ENCODE measurements around the gene TMEM179.

The TMEM179 gene

GRCh38 chr14:104568620-104569019 is 36.0 kb downstream of the TMEM179 start:
- DNase-seq (ENCODE audit: low read depth) = no peak

DNA sequence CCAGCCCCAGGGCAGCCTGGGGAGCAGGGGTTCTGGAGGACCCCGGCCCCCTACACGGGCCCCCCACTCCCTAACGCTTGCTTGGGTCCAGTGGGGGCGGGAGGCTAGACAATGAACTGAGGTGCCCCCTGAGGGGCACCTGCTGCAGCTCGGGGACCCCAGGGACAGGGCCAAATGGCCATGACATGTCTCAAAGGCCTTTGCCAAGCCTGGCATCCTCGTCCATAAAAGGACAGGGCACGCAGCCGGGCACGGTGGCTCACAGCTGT is 36.7 kb downstream of the TMEM179 start:
- DNase-seq (ENCODE audit: low read depth) = no peak

DNA sequence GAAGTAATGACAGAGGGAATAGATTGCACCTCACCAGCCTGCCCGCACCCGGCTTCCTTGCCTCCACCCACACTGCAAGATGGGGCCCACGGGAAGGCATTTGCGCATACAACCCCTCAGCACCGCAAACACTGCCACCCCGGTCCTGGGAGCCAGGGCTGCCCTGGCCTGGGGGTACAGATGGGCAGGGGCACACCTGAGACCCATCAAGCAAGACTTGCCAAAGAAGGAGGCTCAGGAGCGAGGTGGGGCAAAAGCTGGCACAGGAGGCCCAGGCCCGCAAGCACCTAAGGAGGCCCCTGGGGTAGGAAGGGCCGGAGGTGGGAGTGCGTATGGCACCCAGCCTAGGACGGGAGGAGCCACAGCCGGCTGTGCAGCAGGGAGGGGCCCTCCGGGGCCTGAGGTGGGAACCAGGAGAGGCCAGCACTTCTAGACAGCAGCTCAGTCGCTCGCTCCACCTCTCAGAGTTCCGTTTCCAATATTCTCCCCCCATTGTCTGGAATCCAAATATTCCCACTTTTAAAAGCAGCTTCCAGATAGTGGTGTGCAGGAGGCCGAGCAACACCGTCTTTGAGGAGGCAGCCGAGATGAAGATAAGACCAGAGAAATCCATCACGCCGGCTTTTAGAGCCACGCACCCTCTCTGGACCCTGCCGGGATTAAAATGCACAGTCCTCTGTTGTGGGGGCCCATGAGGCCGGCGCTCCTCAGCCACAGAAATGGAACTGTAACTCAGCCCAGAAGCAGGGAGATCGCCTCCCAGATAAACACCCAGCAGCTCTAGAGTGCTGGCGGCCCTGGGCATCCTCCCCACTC is 37.2 kb downstream of the TMEM179 start:
- no peak for DNase-seq (ENCODE audit: low read depth)

GRCh38 chr14:104564744-104565679 is 39.6 kb downstream of the TMEM179 start:
- no peak for DNase-seq (ENCODE audit: low read depth)

- DNase-seq (ENCODE audit: low read depth) = peak; percentile 59
These were observed 40.6 kb downstream of the TMEM179 start for GRCh38 chr14:104563742-104564615.

GRCh38 chr14:104563191-104563741 is 41.3 kb downstream of the TMEM179 start:
- no peak for DNase-seq (ENCODE audit: low read depth)

- DNase-seq (ENCODE audit: low read depth) = no peak
These were observed 42.0 kb downstream of the TMEM179 start for GRCh38 chr14:104562606-104563005.

GRCh38 chr14:104561632-104562495 is 42.7 kb downstream of the TMEM179 start:
- no peak for DNase-seq (ENCODE audit: low read depth)

DNA sequence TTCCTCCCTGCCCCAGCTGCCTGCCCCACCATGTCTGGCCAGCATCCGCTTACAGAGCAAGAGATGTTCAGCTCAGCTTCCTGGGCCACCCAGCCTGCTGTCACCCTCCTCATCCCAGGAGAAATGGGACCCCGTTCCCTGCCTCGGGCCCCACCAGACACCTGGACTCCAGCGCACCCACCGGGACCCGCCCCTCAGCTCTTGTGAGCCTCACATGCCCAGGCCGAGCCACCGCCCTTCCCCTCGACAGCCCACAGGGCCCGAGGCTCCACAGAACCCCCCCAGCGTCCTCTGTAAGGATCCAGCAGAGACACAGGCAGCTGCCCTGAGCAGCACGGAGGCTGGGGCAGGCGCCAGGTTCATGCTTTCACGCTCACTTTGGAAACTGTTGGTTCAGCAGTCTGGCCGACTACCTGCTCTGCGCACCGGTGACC is 43.4 kb downstream of the TMEM179 start:
- no peak for DNase-seq (ENCODE audit: low read depth)

DNA sequence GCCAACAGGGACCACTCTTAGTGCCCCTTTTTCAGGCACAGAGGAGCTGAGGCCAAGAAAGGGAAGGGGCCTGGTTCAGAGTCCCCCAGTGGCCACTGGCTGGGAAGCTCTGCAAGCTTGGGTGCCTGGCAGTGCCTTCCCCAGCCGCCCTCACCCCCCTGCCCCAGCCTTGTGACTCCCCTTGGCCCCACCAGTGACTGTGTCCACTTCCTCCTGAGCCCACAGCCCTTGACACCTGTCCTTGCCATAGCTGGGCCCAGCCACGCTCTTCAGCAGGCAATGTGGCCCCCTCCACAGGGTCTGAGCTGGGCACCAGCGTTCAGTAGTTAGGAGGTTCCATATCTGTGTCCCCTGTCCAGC is 44.0 kb downstream of the TMEM179 start:
- DNase-seq (ENCODE audit: low read depth) = no peak

DNA sequence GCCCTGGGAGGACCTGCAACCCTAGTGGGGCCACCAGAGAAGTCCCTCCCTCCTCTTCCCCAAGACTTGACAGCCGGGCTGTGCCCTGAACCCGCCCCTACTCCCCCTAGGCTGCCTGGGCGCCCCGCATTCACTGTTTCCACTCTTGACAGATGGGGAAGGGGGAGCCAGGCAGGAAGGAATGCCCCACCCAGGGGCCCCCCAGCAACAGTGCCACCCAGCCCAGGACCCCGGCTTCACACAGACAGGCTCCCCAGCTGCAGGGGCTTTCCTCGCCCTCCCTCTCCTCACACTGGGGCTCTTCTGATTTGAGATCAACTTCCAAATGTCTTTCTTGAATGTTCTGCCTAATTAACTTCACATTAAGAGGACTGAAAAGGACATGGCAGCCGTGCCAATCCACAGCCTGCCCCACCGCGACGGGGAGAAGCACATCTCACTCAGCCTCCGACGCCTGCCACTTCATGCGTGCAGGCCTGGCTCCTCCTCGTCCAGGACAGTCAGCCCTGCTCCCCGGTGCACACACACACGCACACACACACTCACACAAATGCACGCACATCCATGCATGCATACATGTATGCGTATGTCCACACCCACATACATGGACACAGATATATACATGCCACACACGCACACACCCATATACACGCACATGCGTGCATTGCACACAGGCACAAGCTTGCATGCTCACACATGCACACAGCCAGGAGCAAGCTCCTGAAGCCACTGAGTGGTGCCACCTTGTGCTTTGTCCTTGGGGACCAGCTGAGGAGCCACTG is 44.6 kb downstream of the TMEM179 start:
- DNase-seq (ENCODE audit: low read depth) = no peak

- DNase-seq (ENCODE audit: low read depth) = no peak
These were observed 45.4 kb downstream of the TMEM179 start for GRCh38 chr14:104559028-104559803.

DNA sequence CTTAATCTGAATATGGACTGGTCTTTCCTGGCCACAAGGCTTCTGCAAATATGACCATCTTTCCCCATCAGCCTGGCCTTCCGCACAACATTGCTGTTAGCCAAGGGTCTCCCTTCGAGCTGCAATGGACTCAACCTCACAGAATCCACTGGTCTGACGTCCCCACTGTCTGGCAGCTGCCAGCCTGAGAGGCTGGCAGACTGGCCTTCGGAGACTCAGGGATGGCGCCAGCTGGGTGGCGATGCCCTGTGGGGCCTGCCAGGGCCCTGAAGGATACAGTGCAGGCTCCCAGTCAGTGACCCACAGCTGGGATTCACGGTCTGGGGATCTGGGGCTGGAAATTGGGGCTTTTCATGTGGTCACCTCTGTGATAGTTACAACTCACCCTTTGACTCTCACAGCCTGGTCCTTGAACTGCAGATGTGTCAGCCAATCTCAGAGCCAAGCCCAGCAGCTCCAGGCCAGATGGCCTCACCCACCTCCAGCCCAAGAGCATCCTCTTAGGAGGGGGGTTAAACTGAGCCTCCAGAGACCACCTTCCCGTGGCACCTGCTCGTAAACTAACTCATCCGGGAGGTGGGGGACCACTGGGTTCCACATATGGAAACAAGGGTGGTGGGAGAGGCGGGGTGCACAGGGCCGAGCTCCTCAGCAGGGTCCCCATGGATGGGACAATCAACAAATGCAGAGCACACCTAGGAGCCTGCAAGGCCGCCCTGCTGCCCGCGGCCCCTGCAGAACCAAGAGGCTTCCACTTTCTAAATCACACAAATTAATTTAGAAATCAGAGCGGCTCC is 46.1 kb downstream of the TMEM179 start:
- DNase-seq (ENCODE audit: low read depth) = no peak

GRCh38 chr14:104557766-104558165 is 46.8 kb downstream of the TMEM179 start:
- DNase-seq (ENCODE audit: low read depth) = no peak

DNA sequence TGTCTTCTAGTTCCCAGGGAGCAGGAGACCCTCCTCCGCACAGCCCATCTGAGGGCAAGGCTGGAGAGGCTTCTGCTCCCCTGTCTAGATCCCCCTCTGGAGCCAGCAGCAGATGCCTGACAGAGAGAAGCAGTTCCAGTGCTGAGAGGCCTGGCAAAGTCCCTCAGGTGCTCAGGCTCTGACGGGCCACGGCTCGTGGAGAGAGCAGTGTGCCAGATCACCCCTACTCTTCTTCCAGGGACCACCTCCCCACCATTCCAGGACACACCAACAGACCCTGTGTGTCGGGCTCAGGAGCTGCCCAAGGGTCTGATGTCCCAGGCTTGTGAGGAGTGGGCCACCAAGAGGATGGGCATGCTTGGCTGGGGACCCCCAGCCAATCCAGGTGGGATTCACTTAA is 47.5 kb downstream of the TMEM179 start:
- DNase-seq (ENCODE audit: low read depth) = no peak

GRCh38 chr14:104556256-104557021 is 48.1 kb downstream of the TMEM179 start:
- DNase-seq (ENCODE audit: low read depth) = no peak

DNA sequence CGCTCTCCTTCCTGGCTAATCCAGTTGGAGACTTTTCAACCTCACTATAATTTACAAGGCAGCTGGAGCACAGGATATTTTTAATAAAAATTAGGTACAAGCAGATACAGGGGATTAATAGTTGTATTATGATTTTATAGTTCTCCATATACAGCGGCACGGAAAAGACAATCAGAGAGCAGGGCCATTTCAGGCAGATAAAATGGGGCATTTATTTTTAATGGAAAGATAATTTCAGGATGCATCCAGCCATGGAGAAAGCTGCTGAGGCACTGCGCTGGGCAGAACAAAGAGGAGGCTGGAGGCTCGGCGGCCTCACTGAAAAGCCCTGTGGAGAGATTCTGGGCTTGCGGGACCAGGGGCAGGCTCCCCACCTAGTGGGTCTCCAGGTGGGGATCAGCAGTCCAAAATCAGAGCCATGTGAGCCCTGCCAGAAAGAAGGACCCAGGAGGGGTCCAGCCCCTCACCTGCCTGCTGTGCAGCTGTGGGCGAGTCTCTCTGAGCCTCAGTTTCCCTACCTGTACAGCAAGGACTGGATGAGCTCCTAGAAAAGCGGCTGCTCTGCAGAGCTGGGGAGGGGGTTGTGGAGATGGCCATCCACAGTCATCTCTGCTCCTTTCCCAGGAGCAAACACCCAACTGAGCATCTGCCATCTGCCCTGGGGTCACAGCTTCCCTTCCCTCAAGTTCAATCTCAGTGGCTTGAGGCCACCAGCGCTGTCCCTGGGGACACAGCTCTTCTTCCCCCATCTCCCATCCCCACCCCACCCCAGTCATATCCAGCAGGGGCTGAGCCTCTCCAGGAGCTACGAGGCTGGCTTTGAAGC is 48.9 kb downstream of the TMEM179 start:
- no peak for DNase-seq (ENCODE audit: low read depth)

All from activated T-cell treated with anti-CD3 and anti-CD28 coated beads for 48 hours (primary cell).